ENCODE results near the gene TFF2. TPM values are rescaled to one million over a fixed set of nuclear protein-coding genes. Genes with fewer than 3 reads are reported as not detected.

Gene TFF2, protein sequence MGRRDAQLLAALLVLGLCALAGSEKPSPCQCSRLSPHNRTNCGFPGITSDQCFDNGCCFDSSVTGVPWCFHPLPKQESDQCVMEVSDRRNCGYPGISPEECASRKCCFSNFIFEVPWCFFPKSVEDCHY
- not detected for polyA plus RNA-seq (2013, experiment 1 of 2)
- polyA plus RNA-seq (2013, experiment 2 of 2), result not detected

DNA sequence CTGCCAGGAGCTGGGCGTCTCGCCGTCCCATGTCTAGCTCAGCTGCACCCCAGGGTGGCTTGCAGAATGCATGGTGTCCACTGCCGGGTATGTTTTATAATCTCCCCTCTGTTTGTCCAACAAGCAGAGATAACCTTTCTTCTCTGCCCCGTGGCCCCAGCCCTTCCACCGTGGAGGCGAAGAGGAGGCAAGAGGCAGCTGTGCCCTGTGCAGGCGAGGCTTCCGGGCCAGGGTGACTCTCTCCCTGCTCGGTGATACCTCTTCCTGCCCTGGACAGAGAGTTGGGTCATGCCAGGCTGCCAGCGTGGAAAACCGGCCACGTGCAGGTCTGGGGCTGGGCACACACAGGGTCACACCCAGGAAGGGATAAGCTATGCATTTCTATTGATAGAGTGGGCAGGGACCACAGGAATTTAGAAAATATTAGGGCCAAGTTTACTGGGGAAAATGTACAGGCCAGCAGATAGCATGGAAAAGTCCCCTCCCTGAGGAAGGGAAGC lies at the start of gene TFF2:
Gene TFF2, minus strand, starts transcription at position 68 of the 500 bp plus-strand sequence. Its CDS starts 37 bp downstream, at position 31.
- DNase-seq (ENCODE audit: low spot score), result no peak
- no peak within 1 kb of the TSS for H3K27ac ChIP-seq (replicated peaks; ENCODE audit: low read length)

DNA sequence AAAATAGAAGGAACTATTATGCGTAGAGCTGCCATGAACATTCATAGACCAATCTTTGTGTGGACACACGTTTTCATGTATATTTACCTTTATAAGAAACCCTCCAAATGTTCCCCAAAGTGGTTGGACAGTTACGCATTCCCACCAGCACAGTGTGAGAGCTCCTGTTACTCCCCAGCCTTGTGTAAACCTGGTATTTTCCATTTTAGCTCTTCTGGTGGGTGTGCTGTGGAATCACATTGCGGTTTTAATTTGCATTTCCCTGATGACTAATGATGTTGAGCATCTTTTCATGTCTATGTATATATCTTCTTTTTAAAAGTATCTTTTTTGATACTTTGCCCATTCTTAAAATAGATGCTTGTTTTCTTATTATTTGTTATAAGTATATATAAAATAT lies 49.7 kb upstream of the TFF2 start:
- no peak overlapping the region for H2BK5ac ChIP-seq (ENCODE audit: low read length)
- no peak overlapping the region for H3K14ac ChIP-seq (ENCODE audit: low read length)
- WGBS, 2 donors (ENCODE audit: extremely low coverage in 2 of 2, insufficient read length in 2 of 2, insufficient replicate concordance in 1 of 2), result no CpG with 5 or more reads among the region's 4 CpGs

More for the DNA sequence above, at the start of gene TFF2:
- Histone ChIP-seq H2BK15ac (ENCODE audit: low read length) (peak within 1 kb of the TSS; percentile 82), H2BK5ac (ENCODE audit: low read length) (no peak within 1 kb of the TSS), H3K4me3 (ENCODE audit: low read length in 2 of 2) (no peak within 1 kb of the TSS), H3K9me3 (replicated peaks in 1 of 2; ENCODE audit: control insufficient read depth in 2 of 2, insufficient read depth in 1 of 2, low read depth in 1 of 2, low read length in 2 of 2) (peaks cover 0 to 2% of the 10 kb centered on the region in 2 donors), H3K18ac (ENCODE audit: low read length) (peak within 1 kb of the TSS; percentile 60), H4K91ac (ENCODE audit: low read depth, low read length, poor library complexity) (no peak within 1 kb of the TSS), H3K4me1 (ENCODE audit: control insufficient read depth in 2 of 2, insufficient read depth in 1 of 2, low read depth in 1 of 2, low read length in 2 of 2) (no peaks in the 10 kb centered on the region), H3K36me3 (replicated peaks in 1 of 2; ENCODE audit: control insufficient read depth in 2 of 2, insufficient read depth in 2 of 2, low read length in 2 of 2) (no peaks in the 10 kb centered on the region), H2AK5ac (ENCODE audit: low read depth, low read length) (peak within 1 kb of the TSS; percentile 53), H3K9ac (ENCODE audit: low read depth, low read length, poor library complexity) (no peak within 1 kb of the TSS), H2BK12ac (ENCODE audit: low read length) (peak within 1 kb of the TSS; percentile 65), H4K8ac (ENCODE audit: low read depth, low read length) (no peak within 1 kb of the TSS), H3K79me1 (ENCODE audit: low read depth, low read length) (no peaks in the 10 kb centered on the region), H3K23ac (ENCODE audit: low read depth, low read length, poor library complexity) (no peak within 1 kb of the TSS), H3K4me2 (ENCODE audit: insufficient read depth, low read length, poor library complexity, severe bottlenecking) (no peak within 1 kb of the TSS), H3K27me3 (ENCODE audit: control insufficient read depth in 3 of 3, insufficient read depth in 3 of 3, low read depth in 1 of 3, low read length in 3 of 3) (no peaks in the 10 kb centered on the region), H2BK120ac (ENCODE audit: low read depth, low read length) (peak within 1 kb of the TSS; percentile 55), H2AFZ (ENCODE audit: low read length) (no peak within 1 kb of the TSS), H3K4ac (ENCODE audit: low read length) (peak within 1 kb of the TSS; percentile 44), H3K14ac (ENCODE audit: low read length) (peak within 1 kb of the TSS; percentile 47)
- WGBS, 2 donors (ENCODE audit: extremely low coverage in 2 of 2, insufficient read length in 2 of 2, insufficient replicate concordance in 1 of 2), result no CpG with 5 or more reads among the region's 13 CpGs

DNA sequence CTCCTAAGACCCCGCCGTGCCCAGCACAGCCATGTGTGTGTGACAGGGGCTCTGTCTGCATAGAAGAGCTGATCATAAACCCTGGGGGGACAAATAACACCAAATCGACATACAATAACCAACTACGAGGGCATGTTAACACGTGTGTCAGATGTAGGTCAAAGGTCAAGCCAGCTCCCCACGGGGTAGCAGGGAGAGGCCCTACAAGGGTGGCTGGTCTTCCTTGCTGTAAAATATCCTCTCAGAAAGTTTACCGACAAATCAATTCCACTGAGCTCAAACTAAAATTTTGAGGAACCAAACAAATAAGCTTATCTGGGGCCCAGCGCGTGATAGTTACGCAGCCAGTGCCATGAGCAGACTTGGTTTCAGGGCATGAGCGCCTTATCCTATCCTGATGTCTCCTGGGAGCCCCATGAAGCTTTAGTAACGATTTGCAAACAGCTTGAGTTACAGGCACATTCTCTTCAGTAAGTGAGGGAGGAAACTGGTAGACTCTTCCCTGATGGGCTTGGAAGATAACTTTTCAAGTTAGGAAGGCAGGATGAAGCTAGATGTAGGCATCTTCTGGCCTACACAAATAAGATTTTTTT lies 47.7 kb upstream of the TFF2 start:
- Histone ChIP-seq H3K4me1 (ENCODE audit: control insufficient read depth in 2 of 2, insufficient read depth in 1 of 2, low read depth in 1 of 2, low read length in 2 of 2) (no peaks in the 10 kb centered on the region), H3K14ac (ENCODE audit: low read length) (no peak overlapping the region), H3K4me2 (ENCODE audit: insufficient read depth, low read length, poor library complexity, severe bottlenecking) (no peak overlapping the region), H3K18ac (ENCODE audit: low read length) (no peak overlapping the region), H2AK5ac (ENCODE audit: low read depth, low read length) (no peak overlapping the region), H2AFZ (ENCODE audit: low read length) (no peak overlapping the region), H4K91ac (ENCODE audit: low read depth, low read length, poor library complexity) (no peak overlapping the region), H3K4me3 (ENCODE audit: low read length in 2 of 2) (no peak overlapping the region), H2BK120ac (ENCODE audit: low read depth, low read length) (no peak overlapping the region), H3K36me3 (replicated peaks in 1 of 2; ENCODE audit: control insufficient read depth in 2 of 2, insufficient read depth in 2 of 2, low read length in 2 of 2) (no peaks in the 10 kb centered on the region), H3K9ac (ENCODE audit: low read depth, low read length, poor library complexity) (no peak overlapping the region), H3K9me3 (replicated peaks in 1 of 2; ENCODE audit: control insufficient read depth in 2 of 2, insufficient read depth in 1 of 2, low read depth in 1 of 2, low read length in 2 of 2) (peaks cover 0 to 2% of the 10 kb centered on the region in 2 donors), H3K4ac (ENCODE audit: low read length) (no peak overlapping the region), H4K8ac (ENCODE audit: low read depth, low read length) (no peak overlapping the region), H3K79me1 (ENCODE audit: low read depth, low read length) (peaks cover 1% of the 10 kb centered on the region), H3K27me3 (ENCODE audit: control insufficient read depth in 3 of 3, insufficient read depth in 3 of 3, low read depth in 1 of 3, low read length in 3 of 3) (peaks cover 0 to 2% (median 0%) of the 10 kb centered on the region in 3 experiments), H3K27ac (replicated peaks; ENCODE audit: low read length) (no peak overlapping the region), H2BK12ac (ENCODE audit: low read length) (no peak overlapping the region), H2BK15ac (ENCODE audit: low read length) (no peak overlapping the region), H2BK5ac (ENCODE audit: low read length) (no peak overlapping the region), H3K23ac (ENCODE audit: low read depth, low read length, poor library complexity) (no peak overlapping the region)
- no CpG with 5 or more reads among the region's 12 CpGs for WGBS, 2 donors (ENCODE audit: extremely low coverage in 2 of 2, insufficient read length in 2 of 2, insufficient replicate concordance in 1 of 2)
- DNase-seq (ENCODE audit: low spot score), result no peak

More for the DNA sequence above, 49.7 kb upstream of the TFF2 start:
- Histone ChIP-seq H3K27me3 (ENCODE audit: control insufficient read depth in 3 of 3, insufficient read depth in 3 of 3, low read depth in 1 of 3, low read length in 3 of 3) (peaks cover 0 to 2% (median 0%) of the 10 kb centered on the region in 3 experiments), H4K8ac (ENCODE audit: low read depth, low read length) (no peak overlapping the region), H2AFZ (ENCODE audit: low read length) (no peak overlapping the region), H3K4me2 (ENCODE audit: insufficient read depth, low read length, poor library complexity, severe bottlenecking) (no peak overlapping the region), H4K91ac (ENCODE audit: low read depth, low read length, poor library complexity) (no peak overlapping the region), H2AK5ac (ENCODE audit: low read depth, low read length) (no peak overlapping the region), H3K4ac (ENCODE audit: low read length) (no peak overlapping the region), H2BK15ac (ENCODE audit: low read length) (no peak overlapping the region), H3K4me1 (ENCODE audit: control insufficient read depth in 2 of 2, insufficient read depth in 1 of 2, low read depth in 1 of 2, low read length in 2 of 2) (peaks cover 0 to 6% of the 10 kb centered on the region in 2 donors), H3K9ac (ENCODE audit: low read depth, low read length, poor library complexity) (no peak overlapping the region), H3K36me3 (replicated peaks in 1 of 2; ENCODE audit: control insufficient read depth in 2 of 2, insufficient read depth in 2 of 2, low read length in 2 of 2) (no peaks in the 10 kb centered on the region), H3K18ac (ENCODE audit: low read length) (no peak overlapping the region), H3K27ac (replicated peaks; ENCODE audit: low read length) (no peak overlapping the region), H3K23ac (ENCODE audit: low read depth, low read length, poor library complexity) (no peak overlapping the region), H3K9me3 (replicated peaks in 1 of 2; ENCODE audit: control insufficient read depth in 2 of 2, insufficient read depth in 1 of 2, low read depth in 1 of 2, low read length in 2 of 2) (peaks cover 0 to 2% of the 10 kb centered on the region in 2 donors), H3K79me1 (ENCODE audit: low read depth, low read length) (peaks cover 3% of the 10 kb centered on the region), H2BK120ac (ENCODE audit: low read depth, low read length) (no peak overlapping the region), H2BK12ac (ENCODE audit: low read length) (no peak overlapping the region), H3K4me3 (ENCODE audit: low read length in 2 of 2) (no peak overlapping the region)
- DNase-seq (ENCODE audit: low spot score), result no peak

DNA sequence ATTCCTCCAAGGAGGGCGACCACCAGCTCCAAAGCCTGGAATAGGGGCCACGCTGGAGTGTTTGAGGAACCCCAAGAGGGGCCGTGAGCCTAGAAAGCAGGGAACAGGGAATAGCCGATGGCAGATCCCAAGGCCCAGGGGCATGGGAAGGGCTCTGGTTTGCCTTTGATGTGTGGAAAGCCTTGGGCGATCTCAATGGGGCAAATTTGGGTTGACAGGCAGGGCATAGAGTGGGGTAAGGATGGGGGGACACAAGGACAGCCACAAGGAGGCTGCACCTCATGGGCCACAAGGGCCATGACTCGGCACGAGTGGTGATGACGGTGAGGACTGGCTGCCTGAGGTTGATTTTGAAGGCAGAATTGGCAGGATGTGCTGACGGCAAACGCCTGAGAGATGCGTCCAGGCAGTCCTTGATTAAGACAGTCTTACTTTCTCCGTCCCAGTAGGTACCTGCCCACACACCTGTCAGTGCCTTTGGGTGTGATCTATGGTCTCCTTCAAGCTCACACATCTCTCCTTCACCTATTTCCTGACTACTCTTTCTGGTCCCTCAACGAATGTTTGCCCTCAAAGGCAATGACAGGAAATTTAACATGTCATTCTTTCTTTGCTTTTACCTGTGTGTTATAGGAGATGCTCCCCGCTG lies 47.1 kb upstream of the TFF2 start:
- H2BK120ac ChIP-seq (ENCODE audit: low read depth, low read length), result no peak overlapping the region
- no peak overlapping the region for H3K4me2 ChIP-seq (ENCODE audit: insufficient read depth, low read length, poor library complexity, severe bottlenecking)
- no peaks in the 10 kb centered on the region for H3K36me3 ChIP-seq (replicated peaks in 1 of 2; ENCODE audit: control insufficient read depth in 2 of 2, insufficient read depth in 2 of 2, low read length in 2 of 2)
- H4K8ac ChIP-seq (ENCODE audit: low read depth, low read length), result no peak overlapping the region
- H2BK15ac ChIP-seq (ENCODE audit: low read length), result no peak overlapping the region
- H2BK12ac ChIP-seq (ENCODE audit: low read length), result no peak overlapping the region
- no peak overlapping the region for H2AK5ac ChIP-seq (ENCODE audit: low read depth, low read length)
- H3K4ac ChIP-seq (ENCODE audit: low read length), result no peak overlapping the region
- no peaks in the 10 kb centered on the region for H3K4me1 ChIP-seq (ENCODE audit: control insufficient read depth in 2 of 2, insufficient read depth in 1 of 2, low read depth in 1 of 2, low read length in 2 of 2)
- no peak overlapping the region for H3K9ac ChIP-seq (ENCODE audit: low read depth, low read length, poor library complexity)
- peak overlapping the region; percentile 31 for H3K23ac ChIP-seq (ENCODE audit: low read depth, low read length, poor library complexity)
- H3K18ac ChIP-seq (ENCODE audit: low read length), result peak overlapping the region; percentile 25
- H3K27me3 ChIP-seq (ENCODE audit: control insufficient read depth in 3 of 3, insufficient read depth in 3 of 3, low read depth in 1 of 3, low read length in 3 of 3), result peaks cover 0 to 2% (median 0%) of the 10 kb centered on the region in 3 experiments
- no peak overlapping the region for H4K91ac ChIP-seq (ENCODE audit: low read depth, low read length, poor library complexity)
- H3K9me3 ChIP-seq (replicated peaks in 1 of 2; ENCODE audit: control insufficient read depth in 2 of 2, insufficient read depth in 1 of 2, low read depth in 1 of 2, low read length in 2 of 2), result peaks cover 0 to 2% of the 10 kb centered on the region in 2 donors
- no peak overlapping the region for H3K14ac ChIP-seq (ENCODE audit: low read length)
- no peak overlapping the region for H3K27ac ChIP-seq (replicated peaks; ENCODE audit: low read length)
- no peaks in the 10 kb centered on the region for H3K79me1 ChIP-seq (ENCODE audit: low read depth, low read length)
- H3K4me3 ChIP-seq (ENCODE audit: low read length in 2 of 2), result no peak overlapping the region
- no CpG with 5 or more reads among the region's 14 CpGs for WGBS, 2 donors (ENCODE audit: extremely low coverage in 2 of 2, insufficient read length in 2 of 2, insufficient replicate concordance in 1 of 2)
- H2AFZ ChIP-seq (ENCODE audit: low read length), result no peak overlapping the region
- DNase-seq (ENCODE audit: low spot score), result no peak
- H2BK5ac ChIP-seq (ENCODE audit: low read length), result no peak overlapping the region

Data from neuronal stem cell (in vitro differentiated cells).